Measurements from ENCODE around the gene GJB3. TPM values are rescaled to one million over a fixed set of nuclear protein-coding genes. Genes with fewer than 3 reads are reported as not detected.
A peak's percentile ranks its signal among the peaks of the same experiment; 100 is the strongest.
"Not testable (repeated sequence)": the region's sequence is repeated elsewhere in the genome, so short reads cannot be mapped to it uniquely, and the experiment has no call there.

The GJB3 gene
- total RNA-seq, 1 donor from 2014 or later = 8.5 TPM

- DNase-seq (ENCODE audit: low read depth) = no peak
Measured at GRCh38 chr1:34761176-34761761, 19.7 kb upstream of the GJB3 start.

DNA sequence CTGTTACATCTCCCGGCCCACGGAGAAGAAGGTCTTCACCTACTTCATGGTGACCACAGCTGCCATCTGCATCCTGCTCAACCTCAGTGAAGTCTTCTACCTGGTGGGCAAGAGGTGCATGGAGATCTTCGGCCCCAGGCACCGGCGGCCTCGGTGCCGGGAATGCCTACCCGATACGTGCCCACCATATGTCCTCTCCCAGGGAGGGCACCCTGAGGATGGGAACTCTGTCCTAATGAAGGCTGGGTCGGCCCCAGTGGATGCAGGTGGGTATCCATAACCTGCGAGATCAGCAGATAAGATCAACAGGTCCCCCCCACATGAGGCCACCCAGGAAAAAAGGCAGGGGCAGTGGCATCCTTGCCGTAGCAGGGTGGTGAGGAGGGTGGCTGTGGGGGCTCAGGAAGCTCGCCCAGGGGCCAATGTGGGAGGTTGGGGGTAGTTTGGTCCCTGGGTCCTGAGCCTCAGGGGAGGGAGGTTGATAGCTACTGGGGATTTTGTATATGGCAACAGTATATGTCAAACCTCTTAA, 19.2 kb upstream of the GJB3 start:
- no peak for DNase-seq (ENCODE audit: low read depth)

GRCh38 chr1:34762474-34763141, 18.4 kb upstream of the GJB3 start:
- no peak for DNase-seq (ENCODE audit: low read depth)

DNA sequence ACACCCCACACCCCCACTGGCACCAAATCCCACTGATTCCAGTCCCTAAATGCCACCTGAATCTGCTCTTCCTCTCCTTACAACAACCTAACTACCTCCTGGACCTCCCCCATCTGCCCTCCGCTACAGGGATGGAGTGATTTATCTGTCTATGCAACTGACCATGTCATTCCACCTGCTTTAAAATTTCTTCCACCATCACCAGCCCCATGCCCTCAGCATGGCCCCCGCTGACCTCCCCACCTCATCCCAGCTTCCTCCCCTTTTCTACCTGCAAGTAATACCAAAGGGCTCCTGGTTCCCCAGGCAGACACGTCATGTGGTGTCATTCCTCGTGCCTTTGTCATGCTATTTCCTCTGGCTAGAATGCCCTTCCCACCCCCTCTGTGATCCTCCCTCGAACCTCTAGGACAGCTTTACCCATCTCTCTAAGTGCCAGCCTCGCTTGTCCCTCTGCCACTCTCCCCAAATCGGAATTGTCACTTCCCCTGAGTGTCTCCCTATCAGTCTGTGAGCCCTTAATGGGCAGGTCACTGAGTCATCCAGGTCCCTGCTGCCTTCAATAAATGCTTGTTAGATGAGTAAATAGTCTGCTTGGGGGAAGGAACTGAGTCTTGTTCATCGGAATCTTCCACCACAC, 17.8 kb upstream of the GJB3 start:
- peak; percentile 86 for DNase-seq (ENCODE audit: low read depth)

GRCh38 chr1:34768856-34769255, 12.2 kb upstream of the GJB3 start:
- DNase-seq (ENCODE audit: low read depth) = no peak

DNA sequence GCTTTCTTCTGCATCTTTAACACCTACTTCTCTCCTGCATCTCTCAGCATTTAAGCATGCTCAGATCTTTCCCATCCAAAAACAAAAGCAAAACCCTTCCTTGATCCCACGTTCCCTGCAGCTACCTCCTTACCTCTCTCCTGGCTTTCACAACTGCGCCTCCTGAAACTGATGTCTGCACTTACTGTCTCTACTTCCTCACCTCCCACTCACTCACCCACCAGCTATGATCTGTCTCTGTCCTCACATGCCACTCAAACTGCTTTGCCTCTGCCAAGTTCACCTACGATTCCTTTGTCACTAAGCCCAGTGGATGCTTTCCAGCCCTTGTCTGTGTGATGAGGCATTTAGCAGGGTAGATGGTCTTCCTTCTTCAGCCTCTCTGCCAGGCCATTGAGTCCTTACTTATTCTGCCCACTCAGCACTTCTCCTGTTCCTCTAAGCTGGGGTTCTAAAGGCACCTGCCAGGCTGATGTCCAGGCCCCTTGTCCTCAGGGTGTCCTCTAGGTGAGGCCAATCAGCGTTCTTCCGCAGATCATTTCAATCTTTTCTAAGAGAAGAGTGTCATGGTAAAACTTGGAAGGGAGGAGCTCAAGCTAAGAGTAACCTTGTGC, 10.0 kb upstream of the GJB3 start:
- DNase-seq (ENCODE audit: low read depth) = no peak

DNA sequence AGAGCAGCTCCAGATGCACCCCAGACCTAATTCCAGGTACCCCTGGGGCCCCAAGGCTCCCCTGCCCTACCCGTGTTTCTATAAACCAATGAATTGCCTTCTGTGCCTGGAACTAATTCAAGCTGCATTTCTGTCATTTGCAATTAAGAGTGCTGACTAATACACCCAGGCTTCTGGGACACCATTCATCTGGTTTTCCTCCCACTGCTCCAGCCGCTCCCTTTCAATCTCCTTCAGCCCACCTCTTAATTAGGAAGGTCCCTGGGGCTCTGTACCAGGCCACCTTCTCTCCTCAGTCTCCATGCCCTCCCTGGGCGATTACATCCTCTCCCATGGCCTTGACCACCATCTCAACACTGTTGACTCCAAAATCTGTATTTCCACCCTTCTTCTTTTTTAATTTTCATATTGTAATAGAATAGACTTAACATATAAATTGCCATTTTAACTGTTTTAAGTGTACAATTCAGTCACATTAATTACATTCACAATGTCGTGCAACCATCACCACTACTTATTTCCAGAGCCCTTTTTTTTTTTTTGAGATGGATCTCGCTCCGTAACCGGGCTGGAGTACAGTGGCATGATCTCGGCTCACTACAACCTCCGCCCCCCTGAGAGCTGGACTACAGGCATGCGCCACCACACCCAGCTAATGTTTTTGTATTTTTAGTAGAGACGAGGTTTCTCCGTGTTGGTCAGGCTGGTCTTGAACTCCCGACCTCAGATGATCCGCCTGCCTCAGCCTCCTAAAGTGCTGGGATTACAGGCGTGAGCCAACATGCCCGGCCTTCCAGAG, 9.2 kb upstream of the GJB3 start:
- DNase-seq (ENCODE audit: low read depth) = peak; percentile 25

DNA sequence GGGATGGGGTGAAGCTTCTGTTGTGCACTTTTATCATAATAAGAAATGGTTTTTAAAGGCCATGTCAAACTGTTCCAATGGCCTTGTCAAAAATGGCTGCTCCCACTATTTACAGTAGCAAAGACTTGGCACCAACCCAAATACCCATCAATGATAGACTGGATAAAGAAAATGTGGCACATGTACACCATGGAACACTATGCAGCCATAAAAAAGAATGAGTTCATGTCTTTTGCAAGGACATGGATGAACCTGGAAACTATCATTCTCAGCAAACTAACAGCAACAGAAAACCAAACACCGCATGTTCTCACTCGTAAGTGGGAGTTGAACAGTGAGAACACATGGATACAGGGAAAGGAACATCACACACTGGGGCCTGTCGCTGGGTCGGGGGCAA, 7.9 kb upstream of the GJB3 start:
- DNase-seq (ENCODE audit: low read depth) = not testable (repeated sequence)

GRCh38 chr1:34774957-34775356, 6.1 kb upstream of the GJB3 start:
- peak; percentile 29 for DNase-seq (ENCODE audit: low read depth)

- DNase-seq (ENCODE audit: low read depth) = no peak
Measured at GRCh38 chr1:34776911-34777310, 4.1 kb upstream of the GJB3 start.

DNA sequence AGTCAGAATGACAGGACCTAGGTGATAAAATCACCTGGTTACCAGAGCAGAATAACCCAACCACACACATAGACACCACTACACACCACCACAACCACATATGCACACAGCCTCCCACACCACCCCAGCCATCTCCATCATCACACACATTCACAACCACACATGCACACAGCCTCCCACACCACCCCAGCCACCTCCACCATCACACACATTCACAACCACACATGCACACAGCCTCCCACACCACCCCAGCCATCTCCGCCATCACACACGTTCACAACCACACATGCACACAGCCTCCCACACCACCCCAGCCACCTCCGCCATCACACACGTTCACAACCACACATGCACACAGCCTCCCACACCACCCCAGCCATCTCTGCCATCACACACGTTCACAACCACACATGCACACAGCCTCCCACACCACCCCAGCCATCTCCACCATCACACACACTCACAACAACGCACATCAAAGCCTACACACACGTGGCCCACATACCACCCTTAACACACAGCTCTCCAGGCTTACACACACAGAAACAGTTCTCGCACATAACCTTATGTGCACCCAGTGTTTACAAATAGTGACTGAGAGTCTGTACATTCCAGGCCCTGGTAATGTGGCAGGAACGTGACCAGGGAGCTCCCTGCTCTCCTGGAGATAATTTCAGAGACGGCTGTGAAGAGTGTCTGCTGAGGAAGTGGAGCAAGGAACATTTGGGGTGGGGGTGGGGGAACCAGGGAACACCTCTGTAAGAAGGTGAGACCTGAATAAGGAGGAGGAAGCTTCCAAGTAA, 3.3 kb upstream of the GJB3 start:
- DNase-seq (ENCODE audit: low read depth) = no peak

GRCh38 chr1:34778381-34778780, 2.6 kb upstream of the GJB3 start:
- DNase-seq (ENCODE audit: low read depth) = no peak

GRCh38 chr1:34779005-34779404, 2.0 kb upstream of the GJB3 start:
- DNase-seq (ENCODE audit: low read depth) = no peak

GRCh38 chr1:34779526-34779925, 1.5 kb upstream of the GJB3 start:
- DNase-seq (ENCODE audit: low read depth) = peak; percentile 68

DNA sequence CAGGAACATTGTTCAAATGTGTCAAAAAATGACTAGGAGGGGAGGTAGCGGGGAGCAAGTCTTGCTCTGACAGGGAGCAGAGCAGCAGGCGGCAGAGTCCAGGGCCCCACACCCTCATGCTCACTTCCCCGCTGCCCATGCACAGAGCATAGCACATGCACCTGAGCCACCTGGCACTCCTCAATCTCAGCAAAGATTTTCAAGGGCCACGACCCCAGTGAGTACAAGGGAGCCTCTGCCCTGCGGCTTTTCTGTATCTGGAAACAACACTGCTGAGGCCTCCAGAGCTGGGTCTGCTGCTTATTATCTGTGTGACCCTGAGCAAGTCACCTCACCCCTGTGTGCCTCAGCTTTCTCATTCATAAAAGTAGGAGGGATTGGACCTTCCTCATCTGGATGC, 1.1 kb upstream of the GJB3 start:
- DNase-seq (ENCODE audit: low read depth) = no peak

DNA sequence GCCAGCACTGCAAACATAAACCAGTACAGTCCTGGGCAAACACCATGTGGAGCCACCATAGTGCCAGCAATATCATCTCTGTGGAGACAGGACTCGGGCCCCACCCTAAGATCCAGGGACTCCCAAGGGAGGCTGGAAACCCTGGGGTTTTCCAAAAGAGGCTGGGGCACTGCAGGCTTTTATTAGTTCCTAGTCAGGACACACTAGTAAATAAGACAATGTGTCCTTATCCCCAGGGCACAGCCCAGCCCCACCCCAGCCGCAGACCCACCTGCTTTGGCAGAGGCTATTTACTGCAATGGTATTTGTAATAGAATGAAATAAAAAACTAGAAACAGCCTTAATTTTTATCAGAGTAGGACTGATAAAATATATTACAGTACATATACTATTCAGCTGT, 486 bp upstream of the GJB3 start:
- no peak for DNase-seq (ENCODE audit: low read depth)

- no peak for DNase-seq (ENCODE audit: low read depth)
Measured at GRCh38 chr1:34781844-34782391, 904 bp downstream of the GJB3 start.

DNA sequence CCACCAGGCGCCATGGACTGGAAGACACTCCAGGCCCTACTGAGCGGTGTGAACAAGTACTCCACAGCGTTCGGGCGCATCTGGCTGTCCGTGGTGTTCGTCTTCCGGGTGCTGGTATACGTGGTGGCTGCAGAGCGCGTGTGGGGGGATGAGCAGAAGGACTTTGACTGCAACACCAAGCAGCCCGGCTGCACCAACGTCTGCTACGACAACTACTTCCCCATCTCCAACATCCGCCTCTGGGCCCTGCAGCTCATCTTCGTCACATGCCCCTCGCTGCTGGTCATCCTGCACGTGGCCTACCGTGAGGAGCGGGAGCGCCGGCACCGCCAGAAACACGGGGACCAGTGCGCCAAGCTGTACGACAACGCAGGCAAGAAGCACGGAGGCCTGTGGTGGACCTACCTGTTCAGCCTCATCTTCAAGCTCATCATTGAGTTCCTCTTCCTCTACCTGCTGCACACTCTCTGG, 3.8 kb downstream of the GJB3 start:
- DNase-seq (ENCODE audit: low read depth) = no peak

DNA sequence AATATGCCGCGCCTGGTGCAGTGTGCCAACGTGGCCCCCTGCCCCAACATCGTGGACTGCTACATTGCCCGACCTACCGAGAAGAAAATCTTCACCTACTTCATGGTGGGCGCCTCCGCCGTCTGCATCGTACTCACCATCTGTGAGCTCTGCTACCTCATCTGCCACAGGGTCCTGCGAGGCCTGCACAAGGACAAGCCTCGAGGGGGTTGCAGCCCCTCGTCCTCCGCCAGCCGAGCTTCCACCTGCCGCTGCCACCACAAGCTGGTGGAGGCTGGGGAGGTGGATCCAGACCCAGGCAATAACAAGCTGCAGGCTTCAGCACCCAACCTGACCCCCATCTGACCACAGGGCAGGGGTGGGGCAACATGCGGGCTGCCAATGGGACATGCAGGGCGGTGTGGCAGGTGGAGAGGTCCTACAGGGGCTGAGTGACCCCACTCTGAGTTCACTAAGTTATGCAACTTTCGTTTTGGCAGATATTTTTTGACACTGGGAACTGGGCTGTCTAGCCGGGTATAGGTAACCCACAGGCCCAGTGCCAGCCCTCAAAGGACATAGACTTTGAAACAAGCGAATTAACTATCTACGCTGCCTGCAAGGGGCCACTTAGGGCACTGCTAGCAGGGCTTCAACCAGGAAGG, 4.3 kb downstream of the GJB3 start:
- no peak for DNase-seq (ENCODE audit: low read depth)

DNA sequence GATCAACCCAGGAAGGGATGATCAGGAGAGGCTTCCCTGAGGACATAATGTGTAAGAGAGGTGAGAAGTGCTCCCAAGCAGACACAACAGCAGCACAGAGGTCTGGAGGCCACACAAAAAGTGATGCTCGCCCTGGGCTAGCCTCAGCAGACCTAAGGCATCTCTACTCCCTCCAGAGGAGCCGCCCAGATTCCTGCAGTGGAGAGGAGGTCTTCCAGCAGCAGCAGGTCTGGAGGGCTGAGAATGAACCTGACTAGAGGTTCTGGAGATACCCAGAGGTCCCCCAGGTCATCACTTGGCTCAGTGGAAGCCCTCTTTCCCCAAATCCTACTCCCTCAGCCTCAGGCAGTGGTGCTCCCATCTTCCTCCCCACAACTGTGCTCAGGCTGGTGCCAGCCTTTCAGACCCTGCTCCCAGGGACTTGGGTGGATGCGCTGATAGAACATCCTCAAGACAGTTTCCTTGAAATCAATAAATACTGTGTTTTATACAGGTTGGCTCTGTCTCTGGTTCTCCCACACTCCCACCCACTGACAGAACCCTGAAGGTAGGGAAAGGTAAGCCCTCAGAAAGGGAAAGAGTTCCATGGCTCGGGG, 5.0 kb downstream of the GJB3 start:
- DNase-seq (ENCODE audit: low read depth) = no peak

Data from renal cortical epithelial cell (primary cell).